Astrocyte of the cerebellum (primary cell): Measurements from ENCODE around the gene ITGB1.
"Not testable (repeated sequence)": the region's sequence is repeated elsewhere in the genome, so short reads cannot be mapped to it uniquely, and the experiment has no call there.

Source experiments
- DNase-seq: peaks from one replicate; pipeline ENCODE4 v3.0.0-alpha.2; 2011; ENCODE audit warnings: low read depth
- H3K4me3 ChIP-seq: 2 replicates; pipeline ENCODE4 v1.5.1; 2011; ENCODE audit warnings: mild to moderate bottlenecking, low read depth, low read length, moderate library complexity
- CTCF ChIP-seq: IDR thresholded peaks from 2 replicates; pipeline ENCODE4 v1.5.1; 2012; ENCODE audit warnings: low read length, low read depth, moderate library complexity, mild to moderate bottlenecking; ENCODE audit errors: missing control alignments
- in situ Hi-C: cut with HindIII; loops from 2 replicates; pipeline ENCODE4 v1.10.0; 2017; ENCODE audit warnings: low sequenced_read_pairs

Gene ITGB1

GRCh38 chr10:32958085-32959005 lies at the start of gene ITGB1:
TSS of gene ITGB1 (minus strand) at chr10:32958230. CDS start at chr10:32935558, 22,672 bp downstream.
- H3K4me3 ChIP-seq: peak within 1 kb of the TSS; percentile 86
- peak; percentile 86 for DNase-seq
- in situ Hi-C loops: no loop called here
- no peak for TF ChIP-seq CTCF

GRCh38 chr10:33006342-33006887 lies 48.4 kb upstream of the ITGB1 start:
- no peak overlapping the region for H3K4me3 ChIP-seq
- in situ Hi-C loops: no loop called here
- no peak for TF ChIP-seq CTCF

GRCh38 chr10:33005322-33006301 lies 47.6 kb upstream of the ITGB1 start:
- peak; percentile 85 for DNase-seq
- in situ Hi-C loops: no loop called here
- TF ChIP-seq CTCF: no peak
- peak overlapping the region; percentile 40 for H3K4me3 ChIP-seq

More at GRCh38 chr10:33006342-33006887, 48.4 kb upstream of the ITGB1 start:
- DNase-seq: no peak

- no peak overlapping the region for H3K4me3 ChIP-seq
- no peak for TF ChIP-seq CTCF
- DNase-seq: no peak
- in situ Hi-C loops: no loop called here
Measured at GRCh38 chr10:33001908-33002492, 44.0 kb upstream of the ITGB1 start.

- in situ Hi-C loops, DNase-seq, H3K4me3 ChIP-seq: not testable (repeated sequence)
Measured at GRCh38 chr10:32998060-32998581, 40.1 kb upstream of the ITGB1 start.

GRCh38 chr10:32995751-32996150 lies 37.7 kb upstream of the ITGB1 start:
- no peak overlapping the region for H3K4me3 ChIP-seq
- in situ Hi-C loops: no loop called here
- TF ChIP-seq CTCF: no peak
- DNase-seq: no peak
